Mesendoderm (in vitro differentiated cells): ENCODE results near the gene ZBTB12. TPM values are rescaled to one million over a fixed set of nuclear protein-coding genes. Genes with fewer than 3 reads are reported as not detected.

ENCODE experiments used
- small RNA-seq: library from polyadenylated mRNA; stranded (forward); fragments of <200 nt; extraction: miRNeasy Mini kit (QIAGEN cat#:217004); gene quantifications from one replicate; pipeline ENCODE3, GENCODE V24; 2013; ENCODE audit not compliant: insufficient read depth

ZBTB12 gene

Small RNA genes lying within 50 kb of the gene (small RNA-seq; reads per million reads assigned to genes)
- gene AL645922.1: not detected
